Breast epithelium (tissue), 4 donors: Measurements from ENCODE around the gene AMPD1. TPM values are rescaled to one million over a fixed set of nuclear protein-coding genes. Genes with fewer than 3 reads are reported as not detected.

Source experiments
- DNase-seq, 2 donors: peaks; one replicate each; pipeline ENCODE4 v3.0.0-alpha.2; 2019; ENCODE audit warnings: low spot score in 2 of 2
- H3K27ac ChIP-seq, 2 donors: fragments of 200-600 bp; sonication (generic) in 1 of 2; one replicate each; pipeline ENCODE4 v1.5.1; 2016 to 2019; ENCODE audit warnings: mild to moderate bottlenecking in 1 of 2
- H3K27me3 ChIP-seq, 2 donors: fragments of 200-600 bp; sonication (generic) in 1 of 2; one replicate each; pipeline versions ENCODE4 v1.5.1 to v1.6.0; 2017 to 2019; ENCODE audit warnings: control low read depth in 1 of 2, mild to moderate bottlenecking in 1 of 2
- H3K36me3 ChIP-seq: fragments of 200-600 bp; one replicate; pipeline ENCODE4 v1.5.1; 2019
- H3K4me1 ChIP-seq, 2 donors: fragments of 200-600 bp; sonication (generic); one replicate each; pipeline ENCODE4 v1.5.1; 2016 to 2019; ENCODE audit warnings: control low read depth in 1 of 2
- H3K4me3 ChIP-seq, 3 donors: fragments of 200-600 bp; sonication (generic); 1 replicate in 2 of 3; 2 replicates in 1 of 3; pipeline ENCODE4 v1.5.1; 2016 to 2019; ENCODE audit warnings: mild to moderate bottlenecking in 3 of 3, moderate library complexity in 2 of 3
- H3K9me3 ChIP-seq, 2 donors: fragments of 200-600 bp; sonication (generic) in 1 of 2; one replicate each; pipeline ENCODE4 v1.5.1; 2016 to 2019; ENCODE audit warnings: control low read depth in 1 of 2
- intact Hi-C: fragments of 100-400 bp; cut with DNase I; formaldehyde crosslinking; loops from one replicate; pipeline ENCODE4 v1.15.1; 2023; ENCODE audit warnings: low total_unique reads
- total RNA-seq, 3 donors: library from RNA; depleted of rRNA; stranded (reverse); fragments of >200 nt; gene quantifications; one replicate each; pipeline ENCODE4 v1.1.0, GENCODE V29; 2016
- TF ChIP-seq, protein P1 (sequence below), 3 donors: fragments of 450-650 bp; IDR thresholded peaks; one replicate each; pipeline ENCODE4 v1.5.1; 2016 to 2017; ENCODE audit warnings: antibody characterized with exemption in 3 of 3, mild to moderate bottlenecking in 3 of 3, moderate library complexity in 3 of 3

AMPD1 gene
- total RNA-seq, 3 donors from 2014 or later, result 2.3 to 2.9 TPM; not detected in 1

- intact Hi-C loops, result no loop called here
- no peak for DNase-seq
- H3K9me3 ChIP-seq, result no peaks in the 10 kb centered on the region
Observed at GRCh38 chr1:114623364-114623763, 72.0 kb downstream of the AMPD1 start.

More at GRCh38 chr1:114623364-114623763, 72.0 kb downstream of the AMPD1 start:
- no peaks in the 10 kb centered on the region for H3K27me3 ChIP-seq
- H3K4me1 ChIP-seq, result no peaks in the 10 kb centered on the region
- H3K4me3 ChIP-seq, result no peak overlapping the region
- no peak overlapping the region for H3K27ac ChIP-seq
- H3K36me3 ChIP-seq, result no peaks in the 10 kb centered on the region
- TF ChIP-seq, protein P1, sequence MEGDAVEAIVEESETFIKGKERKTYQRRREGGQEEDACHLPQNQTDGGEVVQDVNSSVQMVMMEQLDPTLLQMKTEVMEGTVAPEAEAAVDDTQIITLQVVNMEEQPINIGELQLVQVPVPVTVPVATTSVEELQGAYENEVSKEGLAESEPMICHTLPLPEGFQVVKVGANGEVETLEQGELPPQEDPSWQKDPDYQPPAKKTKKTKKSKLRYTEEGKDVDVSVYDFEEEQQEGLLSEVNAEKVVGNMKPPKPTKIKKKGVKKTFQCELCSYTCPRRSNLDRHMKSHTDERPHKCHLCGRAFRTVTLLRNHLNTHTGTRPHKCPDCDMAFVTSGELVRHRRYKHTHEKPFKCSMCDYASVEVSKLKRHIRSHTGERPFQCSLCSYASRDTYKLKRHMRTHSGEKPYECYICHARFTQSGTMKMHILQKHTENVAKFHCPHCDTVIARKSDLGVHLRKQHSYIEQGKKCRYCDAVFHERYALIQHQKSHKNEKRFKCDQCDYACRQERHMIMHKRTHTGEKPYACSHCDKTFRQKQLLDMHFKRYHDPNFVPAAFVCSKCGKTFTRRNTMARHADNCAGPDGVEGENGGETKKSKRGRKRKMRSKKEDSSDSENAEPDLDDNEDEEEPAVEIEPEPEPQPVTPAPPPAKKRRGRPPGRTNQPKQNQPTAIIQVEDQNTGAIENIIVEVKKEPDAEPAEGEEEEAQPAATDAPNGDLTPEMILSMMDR (IDR thresholded peaks at IDR 0.05), result no peak

Other genes starting within 250 kb of the AMPD1 start
- gene TRIM33, start 184.3 kb downstream of the AMPD1 start, total RNA-seq, result 10 to 100 TPM; 40.8 to 80.9 (median 56.4) TPM
- 10 to 100 TPM; 46.5 to 48.0 (median 46.9) TPM for gene BCAS2, start 113.9 kb downstream of the AMPD1 start, total RNA-seq
- gene DENND2C, start 25.5 kb downstream of the AMPD1 start, total RNA-seq, result 1 to 10 TPM; 2.6 to 5.9 (median 3.3) TPM
- gene NRAS, start 21.2 kb upstream of the AMPD1 start, total RNA-seq, result 10 to 100 TPM; 23.4 to 27.4 (median 25.6) TPM
- 1,000 to 10,000 TPM in 1 of 3 donors, 100 to 1,000 TPM in 2; 489 to 1,906 (median 706) TPM for gene CSDE1, start 62.4 kb upstream of the AMPD1 start, total RNA-seq
- gene SIKE1, start 85.1 kb upstream of the AMPD1 start, total RNA-seq, result 10 to 100 TPM; 31.6 to 41.0 (median 32.3) TPM
- under 1 TPM in 1 of 3 donors, not detected in 2; 0.16 TPM for gene SYCP1, start 159.3 kb upstream of the AMPD1 start, total RNA-seq